Neural crest cell (in vitro differentiated cells): ENCODE measurements around the gene RNF14. TPM values are rescaled to one million over a fixed set of nuclear protein-coding genes. Genes with fewer than 3 reads are reported as not detected.

Experiments used
- DNase-seq: peaks from one replicate; pipeline ENCODE4 v3.0.0; 2021; ENCODE audit warnings: low read depth, mixed read lengths, low spot score
- H3K27ac Mint-ChIP-seq: one replicate; pipeline ENCODE4 v1.8.0; 2021; ENCODE audit warnings: mild to moderate bottlenecking, mixed read lengths; ENCODE audit not compliant: unreplicated experiment
- H3K27me3 Mint-ChIP-seq: 2 replicates; pipeline ENCODE4 v1.8.0; 2021; ENCODE audit warnings: low read depth, mild to moderate bottlenecking, mixed read lengths
- H3K36me3 Mint-ChIP-seq: 2 replicates; pipeline ENCODE4 v1.8.0; 2021; ENCODE audit warnings: low read depth, mild to moderate bottlenecking, mixed read lengths
- H3K4me1 Mint-ChIP-seq: 2 replicates; pipeline ENCODE4 v1.8.0; 2021; ENCODE audit warnings: mixed read lengths
- H3K4me3 Mint-ChIP-seq: one replicate; pipeline ENCODE4 v1.8.0; 2021; ENCODE audit warnings: mild to moderate bottlenecking, mixed read lengths
- H3K9me3 Mint-ChIP-seq: 2 replicates; pipeline ENCODE4 v1.8.0; 2021; ENCODE audit warnings: mixed read lengths
- total RNA-seq: library from RNA; stranded (reverse); gene quantifications from 2 replicates; pipeline ENCODE4 v1.2.1, GENCODE V29; 2021
- TF ChIP-seq, protein P1 (sequence below): fragments of 200-600 bp; sonication (generic); conservative IDR thresholded peaks from 2 replicates; pipeline ENCODE4 v1.5.0; 2021; ENCODE audit warnings: antibody characterized with exemption, mild to moderate bottlenecking

RNF14 gene
- total RNA-seq, 1 donor from 2014 or later: 41.4 TPM

DNA sequence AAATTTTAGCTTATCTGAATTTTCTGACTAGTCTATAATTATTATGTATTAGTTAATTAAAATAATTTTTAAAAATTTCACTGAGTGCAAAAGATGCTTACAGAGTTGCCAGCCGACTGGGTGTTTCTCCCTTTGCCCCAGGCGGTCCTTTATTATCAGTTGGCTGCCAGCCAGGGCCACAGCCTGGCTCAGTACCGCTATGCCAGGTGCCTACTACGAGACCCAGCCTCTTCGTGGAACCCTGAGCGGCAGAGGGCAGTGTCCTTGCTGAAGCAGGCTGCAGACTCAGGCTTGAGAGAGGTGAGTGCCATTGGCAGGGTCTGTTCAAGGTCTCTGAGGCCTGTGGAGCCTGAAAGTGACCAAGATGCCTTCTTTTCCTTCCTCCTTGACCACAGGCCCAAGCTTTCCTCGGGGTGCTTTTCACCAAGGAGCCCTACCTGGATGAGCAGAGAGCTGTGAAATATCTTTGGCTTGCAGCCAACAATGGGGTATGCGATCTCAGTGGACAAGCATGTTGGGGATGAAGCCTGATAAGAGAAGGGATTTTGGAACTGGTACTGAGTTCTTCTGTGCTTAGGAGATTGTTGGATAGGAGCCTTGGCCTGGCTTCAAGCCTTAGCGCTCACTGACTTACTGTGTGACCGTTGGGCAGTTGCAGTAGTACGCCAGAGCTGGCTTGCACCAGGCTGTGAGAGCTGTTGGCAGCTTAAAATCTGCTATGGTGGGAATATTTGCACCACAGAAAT lies 34.6 kb upstream of the RNF14 start:
- Mint-ChIP-seq H3K9me3 (no peaks in the 10 kb centered on the region), H3K4me1 (no peaks in the 10 kb centered on the region), H3K27me3 (no peaks in the 10 kb centered on the region), H3K4me3 (no peak overlapping the region), H3K36me3 (peaks cover 9% of the 10 kb centered on the region), H3K27ac (no peak overlapping the region)
- TF ChIP-seq, protein P1, sequence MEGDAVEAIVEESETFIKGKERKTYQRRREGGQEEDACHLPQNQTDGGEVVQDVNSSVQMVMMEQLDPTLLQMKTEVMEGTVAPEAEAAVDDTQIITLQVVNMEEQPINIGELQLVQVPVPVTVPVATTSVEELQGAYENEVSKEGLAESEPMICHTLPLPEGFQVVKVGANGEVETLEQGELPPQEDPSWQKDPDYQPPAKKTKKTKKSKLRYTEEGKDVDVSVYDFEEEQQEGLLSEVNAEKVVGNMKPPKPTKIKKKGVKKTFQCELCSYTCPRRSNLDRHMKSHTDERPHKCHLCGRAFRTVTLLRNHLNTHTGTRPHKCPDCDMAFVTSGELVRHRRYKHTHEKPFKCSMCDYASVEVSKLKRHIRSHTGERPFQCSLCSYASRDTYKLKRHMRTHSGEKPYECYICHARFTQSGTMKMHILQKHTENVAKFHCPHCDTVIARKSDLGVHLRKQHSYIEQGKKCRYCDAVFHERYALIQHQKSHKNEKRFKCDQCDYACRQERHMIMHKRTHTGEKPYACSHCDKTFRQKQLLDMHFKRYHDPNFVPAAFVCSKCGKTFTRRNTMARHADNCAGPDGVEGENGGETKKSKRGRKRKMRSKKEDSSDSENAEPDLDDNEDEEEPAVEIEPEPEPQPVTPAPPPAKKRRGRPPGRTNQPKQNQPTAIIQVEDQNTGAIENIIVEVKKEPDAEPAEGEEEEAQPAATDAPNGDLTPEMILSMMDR: no peak
- DNase-seq: no peak

DNA sequence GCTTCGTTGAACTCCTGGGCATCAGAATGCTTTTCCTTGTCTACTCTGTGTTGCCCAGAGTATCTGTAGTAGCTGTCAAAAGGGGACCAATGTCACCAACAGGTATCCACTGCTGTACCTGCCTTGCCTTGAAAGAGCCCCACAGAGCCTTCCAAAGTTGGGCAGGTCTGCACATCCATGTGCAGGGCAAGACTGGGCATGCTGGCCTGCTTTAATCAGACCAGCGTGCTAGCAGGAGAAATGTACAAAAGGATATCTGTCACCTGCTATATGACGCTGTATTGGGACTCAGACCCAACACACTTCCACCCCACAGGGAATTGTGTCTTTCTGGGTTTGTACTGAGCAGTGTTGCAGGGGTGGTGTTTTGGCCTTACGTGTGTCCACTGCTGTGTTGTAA lies 33.4 kb upstream of the RNF14 start:
- TF ChIP-seq, protein P1: no peak
- Mint-ChIP-seq H3K4me3 (no peak overlapping the region), H3K27me3 (no peaks in the 10 kb centered on the region), H3K27ac (no peak overlapping the region), H3K9me3 (no peaks in the 10 kb centered on the region), H3K4me1 (no peaks in the 10 kb centered on the region), H3K36me3 (peaks cover 13% of the 10 kb centered on the region)
- DNase-seq: no peak

DNA sequence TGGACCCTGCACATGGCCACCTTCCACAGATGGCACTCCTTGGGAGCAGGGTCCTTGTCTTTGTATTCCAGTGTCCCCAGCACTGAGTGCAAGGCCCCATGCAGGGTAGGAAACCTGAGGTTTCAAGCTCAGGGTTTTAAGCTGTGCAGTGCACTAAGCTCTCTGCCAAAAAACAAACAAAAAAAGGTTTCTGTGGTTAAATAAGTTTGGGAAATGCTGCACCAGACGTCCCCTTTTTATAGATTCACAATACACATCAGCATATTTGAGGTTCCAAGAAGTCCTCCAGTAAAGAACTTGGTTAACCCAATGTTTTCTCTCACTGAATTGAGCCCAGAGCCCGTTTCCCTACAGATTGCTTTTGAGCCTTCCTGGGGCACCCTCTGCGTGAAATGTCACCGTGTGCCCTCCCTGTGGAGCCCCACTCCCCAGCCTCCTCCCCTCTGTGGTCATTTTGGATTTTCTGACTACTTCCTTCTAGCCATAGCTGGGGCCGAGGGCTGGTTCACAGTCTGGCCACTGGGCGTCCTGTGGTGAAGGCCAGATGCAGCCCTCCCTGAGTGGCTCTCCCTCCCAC lies 28.1 kb upstream of the RNF14 start:
- TF ChIP-seq, protein P1: no peak
- peaks cover 5% of the 10 kb centered on the region for H3K4me1 Mint-ChIP-seq
- H3K36me3 Mint-ChIP-seq: peaks cover 7% of the 10 kb centered on the region
- H3K27me3 Mint-ChIP-seq: no peaks in the 10 kb centered on the region
- H3K4me3 Mint-ChIP-seq: no peak overlapping the region
- no peaks in the 10 kb centered on the region for H3K9me3 Mint-ChIP-seq
- peak overlapping the region; percentile 62 for H3K27ac Mint-ChIP-seq
- DNase-seq: no peak

DNA sequence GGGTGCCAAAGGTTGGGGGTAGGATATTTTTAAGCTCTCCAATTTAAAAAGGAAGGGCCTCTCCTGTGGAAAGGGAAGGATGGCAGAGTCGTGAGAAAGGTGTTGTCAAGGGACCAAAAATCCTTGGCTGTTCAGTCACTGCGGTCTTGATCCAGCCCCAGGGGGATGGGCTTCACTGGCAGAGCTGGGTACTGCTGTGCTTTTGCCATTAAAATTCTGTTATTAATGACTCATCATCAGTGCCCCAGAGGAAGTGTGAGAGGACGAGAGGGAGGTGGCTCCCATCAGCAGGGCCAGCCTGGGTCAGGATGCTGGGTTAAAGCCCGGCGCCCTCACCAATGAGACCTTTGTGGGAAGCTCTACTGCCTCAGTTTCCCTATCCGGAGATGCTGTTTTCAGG lies 27.6 kb upstream of the RNF14 start:
- peaks cover 4% of the 10 kb centered on the region for H3K36me3 Mint-ChIP-seq

DNA sequence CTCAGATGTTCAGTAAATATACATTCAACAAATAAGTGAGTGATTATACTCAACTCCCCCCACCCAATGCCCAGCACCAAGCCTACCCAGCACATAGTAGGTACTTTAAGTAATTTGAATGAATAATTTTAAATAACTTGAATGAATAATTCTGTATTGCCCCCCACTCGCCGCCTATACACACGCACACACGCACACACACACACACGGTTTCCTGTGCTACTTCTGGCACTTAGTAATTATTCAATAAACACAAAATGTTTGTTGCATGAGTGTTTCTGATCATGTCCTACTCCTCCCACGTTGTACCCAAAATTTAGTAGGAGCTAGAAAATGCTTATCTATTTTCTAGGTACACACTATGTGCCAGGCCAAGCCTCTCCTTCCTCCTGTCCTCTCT lies 27.1 kb upstream of the RNF14 start:
- Mint-ChIP-seq H3K4me1 (peaks cover 8% of the 10 kb centered on the region), H3K9me3 (no peaks in the 10 kb centered on the region), H3K36me3 (peaks cover 4% of the 10 kb centered on the region), H3K4me3 (no peak overlapping the region), H3K27me3 (no peaks in the 10 kb centered on the region), H3K27ac (no peak overlapping the region)
- DNase-seq: no peak
- TF ChIP-seq, protein P1: no peak

More for the DNA sequence above, 27.6 kb upstream of the RNF14 start:
- Mint-ChIP-seq H3K4me3 (no peak overlapping the region), H3K27ac (no peak overlapping the region), H3K4me1 (peaks cover 8% of the 10 kb centered on the region), H3K27me3 (no peaks in the 10 kb centered on the region), H3K9me3 (no peaks in the 10 kb centered on the region)
- TF ChIP-seq, protein P1: no peak
- no peak for DNase-seq
